Metanephros (tissue), 2 donors: ENCODE measurements around the gene NAPB. TPM values are rescaled to one million over a fixed set of nuclear protein-coding genes. Genes with fewer than 3 reads are reported as not detected.

Source experiments
- small RNA-seq: library from RNA; depleted of rRNA; stranded (forward); fragments of <200 nt; gene quantifications from one replicate; pipeline ENCODE3, GENCODE V24; 2014; ENCODE audit warnings: low replicate concordance
- total RNA-seq: library from RNA; depleted of rRNA; stranded (reverse); fragments of >200 nt; gene quantifications from one replicate; pipeline ENCODE4 v1.2.3, GENCODE V29; 2014

Gene NAPB
- total RNA-seq, result 18.2 TPM

DNA sequence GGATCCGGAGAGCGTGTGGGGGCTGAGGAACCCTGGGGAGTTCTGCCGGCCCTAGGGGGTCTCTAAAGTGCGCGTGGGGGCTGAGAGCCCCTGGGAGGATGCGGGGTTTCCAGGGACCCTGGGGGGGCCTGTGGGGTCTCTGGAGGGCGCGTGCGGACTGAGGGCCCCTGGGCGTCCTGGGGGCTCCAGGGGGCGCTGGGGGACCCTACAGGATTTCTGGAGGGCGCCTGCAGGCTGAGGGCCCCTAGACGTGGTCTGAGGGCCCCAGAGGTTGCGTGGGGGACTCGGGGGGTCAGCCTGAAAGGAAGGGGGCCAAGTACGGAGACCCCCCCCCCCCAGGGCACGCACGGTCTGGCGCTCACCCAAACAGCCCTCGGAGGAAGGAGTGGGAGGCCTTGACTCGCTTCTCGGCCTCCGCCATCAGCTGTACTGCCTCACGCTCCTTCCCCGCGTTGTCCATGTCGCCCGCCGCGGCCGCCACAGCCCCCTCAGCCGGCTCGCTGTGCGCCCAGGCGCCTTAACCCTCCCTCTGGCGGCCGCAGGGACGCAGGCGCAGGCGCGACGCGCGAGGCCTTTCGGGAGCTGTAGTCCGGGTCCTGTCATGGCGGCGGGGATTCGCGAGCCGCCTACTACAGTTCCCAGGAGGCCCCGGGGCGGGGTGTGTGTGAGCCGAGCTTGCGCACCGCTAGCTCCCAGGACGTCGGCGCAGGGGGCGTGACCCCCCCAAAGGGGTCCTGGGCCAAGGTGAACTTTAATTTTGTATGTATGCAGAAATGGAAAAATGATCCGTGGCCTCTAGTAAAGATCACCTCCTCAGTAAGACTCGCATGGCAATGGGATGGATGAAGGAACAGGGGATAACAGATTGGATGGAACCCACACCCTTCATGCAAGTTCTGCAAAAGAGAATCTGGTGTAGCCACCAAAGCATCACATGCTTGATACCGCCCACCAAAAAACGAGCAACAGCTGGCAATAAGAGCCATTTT lies at the start of gene NAPB:
Gene NAPB, minus strand, starts transcription at position 546 of the 989 bp plus-strand sequence. Its CDS starts 86 bp downstream, at position 460.

DNA sequence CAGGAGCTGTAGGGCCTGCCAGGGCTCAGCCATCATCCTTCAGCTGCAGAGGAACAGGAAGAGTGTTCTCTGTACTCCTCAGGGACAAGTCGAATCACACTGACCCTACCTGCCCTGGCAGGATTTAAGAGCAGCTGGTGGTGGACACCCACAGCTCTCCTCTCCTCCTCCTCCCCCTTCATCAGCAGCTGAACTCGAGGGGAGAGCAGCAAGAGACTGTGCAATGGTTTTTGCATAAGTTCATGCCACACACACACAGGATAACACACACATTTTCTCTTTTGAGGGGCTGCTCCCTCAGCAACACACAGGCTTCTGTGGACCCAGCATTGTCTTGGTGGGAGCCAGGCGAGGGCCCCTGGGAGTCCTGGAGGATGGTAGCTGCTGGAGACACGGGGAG lies 31.5 kb upstream of the NAPB start, which contains the start of gene CST11:
Gene CST11, minus strand, starts transcription at position 101 of the 400 bp plus-strand sequence. Its CDS starts 65 bp downstream, at position 36.

GRCh38 chr20:23361476-23362391 lies 59.6 kb downstream of the NAPB start, which contains the start of gene GZF1:
TSS of gene GZF1 (plus strand) at chr20:23362182. CDS start at chr20:23364384, 2,202 bp downstream.

DNA sequence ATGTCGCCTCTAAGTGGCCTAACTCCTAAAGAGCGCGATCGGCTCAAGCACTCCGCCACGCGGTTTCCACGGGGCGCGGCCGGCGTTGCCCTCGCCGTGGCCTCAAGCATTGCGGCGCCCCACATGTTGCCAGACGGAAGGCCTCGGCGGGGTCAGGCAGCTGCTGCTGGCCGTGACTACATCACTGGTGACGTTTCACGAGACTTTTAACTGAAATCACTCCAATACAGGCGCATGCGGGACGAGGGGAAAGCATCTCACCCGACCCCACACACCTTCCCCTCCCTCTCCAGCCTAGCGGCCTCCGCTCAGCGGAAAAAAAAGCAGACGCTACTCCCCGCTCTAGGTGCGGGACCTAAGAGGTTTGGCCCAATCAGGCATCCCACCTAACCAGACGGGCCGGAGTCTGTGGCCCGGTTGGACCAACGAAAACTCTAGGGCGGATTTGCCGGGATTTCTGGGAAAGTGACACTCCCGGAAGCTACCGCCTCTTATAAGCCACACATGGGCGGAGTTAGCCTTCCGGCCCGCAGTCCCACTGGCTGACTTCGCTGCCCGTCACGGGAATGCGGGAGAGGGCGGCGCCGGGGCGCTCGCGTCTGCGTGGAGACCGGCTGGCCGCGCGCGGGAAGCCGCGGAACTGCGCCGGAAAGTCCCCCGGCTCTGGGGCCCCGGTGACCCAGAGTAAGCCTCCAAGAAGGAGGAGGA lies 70.9 kb downstream of the NAPB start, which contains the start of gene NXT1:
Gene NXT1, plus strand, starts transcription at position 596 of the 708 bp plus-strand sequence. CDS start 3,251 bp downstream, outside the sequence.

Small RNA genes within 50 kb of the gene (small RNA-seq; reads per million reads assigned to genes)
- not detected for gene RF00019
- not detected for gene RNA5SP479

Other genes with a start within 250 kb of the NAPB start
- 25.2 TPM for gene NXT1, start 70.7 kb downstream of the NAPB start, total RNA-seq
- gene GZF1, start 59.3 kb downstream of the NAPB start, total RNA-seq, result 33.0 TPM
- gene CSTL1, start 18.2 kb upstream of the NAPB start, total RNA-seq, result not detected
- gene CST11, start 31.4 kb upstream of the NAPB start, total RNA-seq, result not detected
- gene CST8, start 69.6 kb upstream of the NAPB start, total RNA-seq, result not detected
- not detected for gene CST9L, start 147.0 kb upstream of the NAPB start, total RNA-seq
- gene CST9, start 184.4 kb upstream of the NAPB start, total RNA-seq, result not detected
- gene CST3, start 216.5 kb upstream of the NAPB start, total RNA-seq, result 253 TPM